HG02943 (cell line): ENCODE data around the gene ICOS.

ENCODE experiments used
- ATAC-seq: cut with Tn5 transposase; IDR thresholded peaks from one replicate; pipeline ENCODE4 v1.9.1; 2021; ENCODE audit warnings: mild to moderate bottlenecking, low read depth, moderate library complexity; ENCODE audit not compliant: unreplicated experiment

The ICOS gene, protein sequence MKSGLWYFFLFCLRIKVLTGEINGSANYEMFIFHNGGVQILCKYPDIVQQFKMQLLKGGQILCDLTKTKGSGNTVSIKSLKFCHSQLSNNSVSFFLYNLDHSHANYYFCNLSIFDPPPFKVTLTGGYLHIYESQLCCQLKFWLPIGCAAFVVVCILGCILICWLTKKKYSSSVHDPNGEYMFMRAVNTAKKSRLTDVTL

GRCh38 chr2:203936535-203936934 lies at the start of gene ICOS:
Gene ICOS (plus strand): TSS chr2:203936763. CDS start chr2:203936815, 52 bp downstream.
- ATAC-seq = no peak

DNA sequence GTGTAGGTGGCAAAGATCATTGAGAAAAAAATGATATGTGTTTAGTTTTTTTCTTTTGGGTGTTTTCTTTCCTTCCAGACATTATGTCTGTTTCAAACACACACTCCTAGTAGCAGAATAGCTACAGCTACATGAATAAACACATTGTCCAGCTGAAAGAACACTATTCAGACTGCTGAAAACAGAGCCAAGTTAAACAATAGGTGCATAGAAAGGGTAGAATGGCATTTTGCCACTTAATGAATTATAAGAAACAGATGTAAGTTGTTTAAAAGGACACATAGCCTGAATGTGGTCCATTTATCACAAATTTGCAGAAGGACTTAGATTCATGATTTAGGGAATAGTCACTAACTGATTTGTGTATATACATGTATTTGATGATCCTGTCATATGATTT lies 48.9 kb upstream of the ICOS start:
- ATAC-seq = no peak

DNA sequence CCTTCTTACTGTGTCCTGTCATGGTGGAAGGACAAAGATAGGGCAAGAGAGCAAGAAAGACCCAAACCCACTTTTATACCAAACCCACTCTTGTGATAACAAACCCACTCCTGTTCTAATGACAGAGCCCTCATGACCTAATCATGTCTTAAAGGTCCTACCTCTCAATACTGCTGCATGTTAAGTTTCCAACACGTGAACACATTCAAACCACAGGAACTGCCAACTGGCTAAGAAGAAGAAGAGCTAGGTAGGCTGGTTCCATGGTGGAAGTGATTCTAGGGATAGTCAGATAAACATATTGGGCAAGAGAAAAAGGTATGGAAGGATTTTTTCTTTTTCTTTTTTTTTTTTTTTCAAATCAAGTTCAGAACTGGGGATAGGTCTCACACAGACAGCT lies 47.0 kb upstream of the ICOS start:
- no peak for ATAC-seq

DNA sequence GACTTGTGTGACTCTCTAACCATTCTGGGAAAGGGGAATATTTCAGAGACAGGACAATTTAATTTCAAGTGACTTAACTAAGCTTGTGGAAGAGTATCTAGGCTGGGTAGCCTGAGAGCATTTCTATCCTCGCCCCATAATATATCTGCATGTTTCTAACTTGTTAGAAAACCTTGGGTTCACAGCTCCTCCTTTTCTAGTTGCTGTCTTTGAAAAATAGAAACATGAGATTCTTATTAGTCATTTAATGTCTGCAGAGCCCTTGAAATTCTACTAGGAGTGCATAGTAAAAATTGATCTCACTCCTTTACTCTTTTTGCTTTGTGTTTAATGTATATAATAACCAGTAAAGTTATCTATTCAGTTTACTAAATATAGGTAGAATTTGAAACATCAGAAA lies 46.6 kb upstream of the ICOS start:
- ATAC-seq = no peak

GRCh38 chr2:203890733-203891132 lies 45.8 kb upstream of the ICOS start:
- no peak for ATAC-seq

GRCh38 chr2:203891474-203891873 lies 45.1 kb upstream of the ICOS start:
- no peak for ATAC-seq

DNA sequence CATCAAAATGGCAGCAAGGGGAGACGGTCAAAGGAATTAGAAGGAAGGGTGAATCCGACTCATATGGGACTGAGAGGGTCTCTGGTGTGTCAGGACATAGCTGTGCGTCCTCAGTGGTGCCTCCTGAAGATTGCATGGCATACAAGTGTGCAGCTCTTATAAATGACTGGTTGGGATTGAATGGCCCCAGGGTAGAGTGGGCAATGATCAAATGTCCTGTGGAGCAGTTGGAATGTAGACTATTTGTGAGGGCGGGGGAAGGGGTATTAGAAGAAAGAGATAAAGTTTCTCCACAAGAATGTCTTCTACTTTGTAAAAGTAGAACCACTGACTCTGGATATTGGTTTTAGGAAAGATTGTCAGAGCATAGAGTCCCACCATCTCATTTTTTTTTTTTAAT lies 44.4 kb upstream of the ICOS start:
- no peak for ATAC-seq

DNA sequence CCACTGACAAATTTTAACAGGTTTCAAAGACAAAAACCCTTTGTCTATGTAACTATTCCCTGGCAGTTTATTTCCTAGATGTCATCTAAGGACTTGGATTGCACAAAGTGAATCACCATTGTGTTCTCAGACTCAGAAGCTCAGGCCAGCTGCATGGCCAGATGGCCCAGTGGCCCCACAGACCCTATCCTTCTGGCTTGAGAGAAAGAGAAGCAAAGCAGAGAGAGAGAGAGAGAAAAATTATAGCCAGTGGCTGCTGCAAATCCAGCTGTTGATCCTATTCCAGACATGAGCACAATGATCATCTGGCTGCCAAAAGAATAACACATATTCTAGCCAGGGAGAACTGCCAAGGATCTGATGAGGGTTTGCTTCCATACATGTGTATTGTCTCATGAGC lies 43.2 kb upstream of the ICOS start:
- no peak for ATAC-seq

GRCh38 chr2:203893840-203894239 lies 42.7 kb upstream of the ICOS start:
- no peak for ATAC-seq

DNA sequence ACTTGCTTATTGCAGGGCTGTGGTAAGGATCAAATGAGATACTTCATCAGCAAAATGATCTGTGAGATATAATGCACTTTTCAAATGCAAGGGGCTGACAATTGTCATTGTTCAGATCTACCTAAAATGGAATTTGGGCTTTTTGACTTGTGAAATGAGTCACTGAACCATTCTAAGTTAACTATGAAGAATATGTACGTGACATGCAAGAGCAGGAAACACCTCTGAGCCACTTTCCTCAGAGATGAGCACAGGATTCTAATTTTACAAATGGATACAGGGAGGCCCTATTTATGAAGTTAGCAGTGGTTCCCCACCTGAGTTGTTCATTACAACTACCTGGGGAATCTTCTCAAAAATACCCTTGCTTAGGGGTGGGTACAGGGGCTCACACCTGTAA lies 42.3 kb upstream of the ICOS start:
- ATAC-seq = no peak

DNA sequence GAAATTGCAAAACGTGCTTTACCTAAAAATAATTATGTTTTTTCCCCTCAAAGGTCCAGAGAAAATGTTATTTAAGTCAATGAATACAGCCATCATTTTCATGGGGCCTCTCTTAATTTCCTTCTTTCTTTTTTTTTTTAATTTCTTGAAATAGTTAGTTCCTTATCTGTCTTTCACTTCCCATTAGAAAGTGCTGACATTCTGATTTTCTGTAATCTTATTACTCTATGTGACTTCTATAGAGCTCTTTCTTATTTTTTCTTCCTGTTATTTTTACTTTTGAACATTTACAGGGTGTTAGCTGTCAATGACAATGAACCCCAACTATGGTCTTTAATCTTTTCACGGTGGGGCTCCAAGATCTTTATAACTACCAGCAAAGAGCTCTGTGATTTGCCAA lies 39.0 kb upstream of the ICOS start:
- ATAC-seq = no peak

- ATAC-seq = no peak
These were observed 37.9 kb upstream of the ICOS start for GRCh38 chr2:203898657-203899056.

GRCh38 chr2:203900253-203900652 lies 36.3 kb upstream of the ICOS start:
- no peak for ATAC-seq

GRCh38 chr2:203904022-203904421 lies 32.5 kb upstream of the ICOS start:
- no peak for ATAC-seq

GRCh38 chr2:203905656-203906055 lies 30.9 kb upstream of the ICOS start:
- ATAC-seq = no peak

GRCh38 chr2:203908066-203908796 lies 28.3 kb upstream of the ICOS start:
- no peak for ATAC-seq

DNA sequence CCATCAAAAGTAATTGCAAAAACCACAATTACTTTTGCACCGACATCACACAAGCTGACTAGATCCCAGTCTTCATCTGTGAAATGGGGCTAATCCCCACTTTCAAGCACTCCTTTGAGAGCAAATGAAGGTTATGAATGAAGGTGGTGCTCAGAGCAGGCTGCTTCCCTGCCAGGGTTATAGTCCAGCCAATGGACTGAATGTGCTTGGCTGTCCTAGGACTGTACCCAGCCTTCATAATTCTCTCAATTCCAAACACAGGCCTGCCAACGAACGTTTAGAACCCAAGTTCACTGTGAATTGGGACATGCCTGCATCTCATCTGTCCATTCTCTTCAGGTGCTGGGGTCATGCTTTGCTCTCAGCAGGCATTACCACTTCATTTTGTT lies 27.8 kb upstream of the ICOS start:
- no peak for ATAC-seq

DNA sequence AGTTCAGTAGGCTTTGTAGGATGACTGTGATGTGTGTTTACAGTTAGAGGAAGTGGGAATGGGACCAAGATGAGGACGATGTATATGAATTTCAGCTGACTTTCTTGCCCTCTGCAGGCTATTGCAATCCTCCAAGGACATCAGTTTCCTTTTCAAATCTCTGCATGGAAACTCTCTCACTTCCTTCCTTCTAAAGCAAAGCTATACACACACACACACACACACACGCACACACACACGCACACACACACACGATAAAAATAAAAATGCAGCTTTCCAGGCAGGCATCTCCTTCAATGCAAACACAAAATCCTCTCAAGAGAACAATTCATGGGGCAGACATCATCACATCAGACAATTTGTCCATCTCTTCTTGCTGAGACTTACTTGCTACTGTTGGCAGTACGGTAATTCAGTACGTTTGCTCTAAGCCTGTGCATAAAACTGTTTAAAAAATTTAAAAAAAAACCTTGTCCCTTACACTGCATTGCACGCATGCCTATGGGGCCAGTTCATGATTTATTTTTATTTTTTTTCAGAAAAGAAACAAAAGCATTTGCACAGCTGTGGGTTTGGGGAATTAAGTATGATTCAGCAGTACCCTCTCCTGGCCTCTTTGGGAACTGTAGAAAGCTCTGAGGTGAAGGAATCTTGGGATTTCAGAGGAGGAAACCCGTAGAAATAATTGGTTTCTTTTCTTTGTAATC lies 27.1 kb upstream of the ICOS start:
- no peak for ATAC-seq

DNA sequence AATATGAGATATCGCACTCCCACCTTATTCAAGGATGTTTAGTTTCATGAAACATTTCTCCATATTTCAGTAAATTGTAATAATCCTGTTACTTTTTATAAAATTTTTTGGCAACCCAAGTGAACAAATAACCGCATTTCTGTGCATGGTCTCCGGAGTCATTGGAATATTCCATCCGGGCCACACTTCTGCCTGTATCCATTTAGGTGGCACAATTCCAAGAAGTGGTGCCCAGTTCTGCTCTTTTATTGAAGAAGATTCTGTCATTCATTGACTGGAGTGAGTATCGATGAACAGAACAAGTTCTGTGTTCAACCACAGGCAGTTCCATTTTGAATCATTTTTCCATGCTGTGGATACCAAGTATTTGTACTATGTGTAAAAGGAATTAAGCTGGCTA lies 26.6 kb upstream of the ICOS start:
- no peak for ATAC-seq

DNA sequence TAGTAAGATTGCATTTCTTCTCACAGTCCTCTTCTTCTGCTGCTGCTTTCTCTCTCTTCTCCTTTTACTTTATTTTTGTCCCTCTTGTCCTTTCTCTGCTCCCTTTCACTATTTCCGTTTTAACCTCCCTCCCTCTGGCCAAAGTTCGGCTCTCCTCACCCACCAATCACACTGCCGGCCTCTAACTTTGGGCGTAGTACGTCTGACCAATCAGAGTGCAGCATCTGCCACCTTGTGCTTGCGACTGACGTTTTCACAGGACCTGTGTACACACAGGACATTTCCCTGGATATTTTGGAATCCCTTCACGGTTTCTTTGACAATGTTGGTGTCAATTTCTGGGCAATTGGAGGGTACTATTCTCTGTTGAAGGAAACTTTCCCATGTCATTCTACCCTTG lies 22.6 kb upstream of the ICOS start:
- no peak for ATAC-seq

DNA sequence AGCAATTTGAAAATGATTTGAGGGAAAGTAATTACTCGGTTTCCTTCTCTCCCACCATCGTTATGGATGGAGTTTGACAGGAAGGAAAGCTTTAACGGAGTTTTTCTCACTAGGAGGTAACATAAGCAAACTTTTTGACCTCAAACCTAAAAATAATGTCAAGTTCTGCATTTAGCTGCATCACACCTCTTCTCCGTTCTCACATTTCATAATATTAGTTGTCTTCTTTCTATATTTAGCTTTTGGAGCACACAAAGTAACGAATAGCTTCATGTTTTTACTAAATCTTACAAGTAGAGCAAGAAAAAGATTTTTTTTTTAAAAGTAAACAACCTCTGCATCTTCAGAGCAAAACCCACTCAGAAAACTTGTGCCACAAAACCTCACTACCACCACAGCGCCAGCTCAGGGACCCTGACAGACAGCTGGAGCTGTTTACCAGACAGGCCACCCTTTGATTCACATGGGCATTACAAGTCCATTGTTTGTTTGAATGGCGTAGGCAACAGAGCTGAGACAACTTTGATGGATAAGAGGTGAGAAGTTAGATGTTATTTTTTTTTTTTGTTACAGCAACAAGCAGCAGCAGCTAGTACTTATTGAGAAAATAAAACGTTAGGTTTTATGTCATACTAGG lies 21.9 kb upstream of the ICOS start:
- ATAC-seq = no peak
